HG03439 (cell line): Measurements from ENCODE around the gene C15orf40.
"Not testable (repeated sequence)": the region's sequence is repeated elsewhere in the genome, so short reads cannot be mapped to it uniquely, and the experiment has no call there.

Source experiments
- ATAC-seq: cut with Tn5 transposase; IDR thresholded peaks from one replicate; pipeline ENCODE4 v1.9.1; 2021; ENCODE audit warnings: mild to moderate bottlenecking, moderate library complexity; ENCODE audit not compliant: unreplicated experiment

Gene C15orf40

GRCh38 chr15:82952158-82953081 is 59.0 kb downstream of the C15orf40 start, which contains the start of gene HOMER2:
TSS of gene HOMER2 (minus strand) at chr15:82952720. CDS start at chr15:82952535, 185 bp downstream.
- no peak for ATAC-seq

GRCh38 chr15:82951472-82952157 is 59.8 kb downstream of the C15orf40 start:
- ATAC-seq = no peak

GRCh38 chr15:82950746-82951370 is 60.6 kb downstream of the C15orf40 start:
- ATAC-seq = no peak

GRCh38 chr15:82950295-82950694 is 61.1 kb downstream of the C15orf40 start:
- no peak for ATAC-seq

- no peak for ATAC-seq
Observed at GRCh38 chr15:82946155-82946701, 65.2 kb downstream of the C15orf40 start.

- no peak for ATAC-seq
Observed at GRCh38 chr15:82945326-82945725, 66.1 kb downstream of the C15orf40 start.

GRCh38 chr15:82944821-82945220 is 66.6 kb downstream of the C15orf40 start:
- no peak for ATAC-seq

- ATAC-seq = no peak
Observed at GRCh38 chr15:82944056-82944455, 67.4 kb downstream of the C15orf40 start.

GRCh38 chr15:82943176-82943575 is 68.3 kb downstream of the C15orf40 start:
- ATAC-seq = no peak

GRCh38 chr15:82942691-82943090 is 68.7 kb downstream of the C15orf40 start:
- no peak for ATAC-seq

GRCh38 chr15:82939678-82940077 is 71.8 kb downstream of the C15orf40 start:
- not testable (repeated sequence) for ATAC-seq
